ENCODE measurements around the gene C20orf144. TPM values are rescaled to one million over a fixed set of nuclear protein-coding genes. Genes with fewer than 3 reads are reported as not detected.

The C20orf144 gene
- total and polyA plus RNA-seq, 2 donors from 2014 or later: 0.16 TPM; not detected in 1

DNA sequence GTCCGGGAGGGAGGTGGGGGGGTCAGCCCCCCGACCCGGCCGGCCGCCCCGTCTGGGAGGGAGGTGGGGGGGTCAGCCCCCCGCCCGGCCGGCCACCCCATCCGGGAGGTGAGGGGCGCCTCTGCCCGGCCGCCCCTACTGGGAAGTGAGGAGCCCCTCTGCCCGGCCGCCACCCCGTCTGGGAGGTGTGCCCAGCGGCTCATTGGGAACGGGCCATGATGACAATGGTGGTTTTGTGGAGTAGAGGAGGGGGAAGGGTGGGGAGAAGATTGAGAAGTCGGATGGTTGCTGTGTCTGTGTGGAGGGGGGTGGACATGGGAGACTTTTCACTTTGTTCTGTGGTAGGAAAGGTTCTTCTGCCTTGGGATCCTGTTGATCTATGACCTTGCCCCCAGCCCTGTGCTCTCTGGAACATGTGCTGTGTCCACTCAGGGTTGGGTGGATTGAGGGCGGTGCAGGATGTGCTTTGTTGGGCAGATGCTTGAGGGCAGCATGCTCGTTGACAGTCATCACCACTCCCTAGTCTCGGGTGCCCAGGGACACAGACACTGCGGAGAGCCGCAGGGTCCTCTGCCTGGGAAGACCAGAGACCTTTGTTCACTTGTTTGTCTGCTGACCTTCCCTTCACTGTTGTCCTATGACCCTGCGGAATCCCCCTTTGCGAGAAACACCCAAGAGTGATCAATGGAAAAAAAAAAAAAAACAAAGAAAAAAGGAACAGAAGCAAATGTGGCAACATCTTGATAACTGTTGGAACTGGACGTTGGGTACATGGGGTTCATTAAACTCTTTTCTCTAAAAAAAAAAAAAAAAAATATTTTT lies 39.7 kb downstream of the C20orf144 start:
- Histone ChIP-seq H3K9me3 (ENCODE audit: control insufficient read depth in 2 of 3, insufficient read depth in 1 of 3, low read length in 3 of 3) (no peaks in the 10 kb centered on the region), H3K4me3 (ENCODE audit: low read length in 3 of 3) (no peak overlapping the region), H3K9ac (ENCODE audit: low read length in 3 of 3) (no peak overlapping the region), H3K4me1 (ENCODE audit: control insufficient read depth in 2 of 3, insufficient read depth in 2 of 3, low read depth in 1 of 3, low read length in 3 of 3) (no peaks in the 10 kb centered on the region), H3K27me3 (ENCODE audit: control insufficient read depth, insufficient read depth, low read length) (no peaks in the 10 kb centered on the region), H3K36me3 (ENCODE audit: control insufficient read depth in 2 of 3, insufficient read depth in 3 of 3, low read length in 3 of 3) (peaks cover 0 to 2% (median 0%) of the 10 kb centered on the region in 3 donors), H3K27ac (ENCODE audit: low read depth in 2 of 2, low read length in 2 of 2) (no peak overlapping the region)
- TF ChIP-seq, protein P1, sequence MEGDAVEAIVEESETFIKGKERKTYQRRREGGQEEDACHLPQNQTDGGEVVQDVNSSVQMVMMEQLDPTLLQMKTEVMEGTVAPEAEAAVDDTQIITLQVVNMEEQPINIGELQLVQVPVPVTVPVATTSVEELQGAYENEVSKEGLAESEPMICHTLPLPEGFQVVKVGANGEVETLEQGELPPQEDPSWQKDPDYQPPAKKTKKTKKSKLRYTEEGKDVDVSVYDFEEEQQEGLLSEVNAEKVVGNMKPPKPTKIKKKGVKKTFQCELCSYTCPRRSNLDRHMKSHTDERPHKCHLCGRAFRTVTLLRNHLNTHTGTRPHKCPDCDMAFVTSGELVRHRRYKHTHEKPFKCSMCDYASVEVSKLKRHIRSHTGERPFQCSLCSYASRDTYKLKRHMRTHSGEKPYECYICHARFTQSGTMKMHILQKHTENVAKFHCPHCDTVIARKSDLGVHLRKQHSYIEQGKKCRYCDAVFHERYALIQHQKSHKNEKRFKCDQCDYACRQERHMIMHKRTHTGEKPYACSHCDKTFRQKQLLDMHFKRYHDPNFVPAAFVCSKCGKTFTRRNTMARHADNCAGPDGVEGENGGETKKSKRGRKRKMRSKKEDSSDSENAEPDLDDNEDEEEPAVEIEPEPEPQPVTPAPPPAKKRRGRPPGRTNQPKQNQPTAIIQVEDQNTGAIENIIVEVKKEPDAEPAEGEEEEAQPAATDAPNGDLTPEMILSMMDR (IDR thresholded peaks at IDR 0.05; ENCODE audit: borderline replicate concordance, extremely low read depth, insufficient read depth): no peak
- intact Hi-C loops (cut with DNase I): no loop called here
- no peak for FAIRE-seq
- no peak for DNase-seq

- H3K27ac ChIP-seq (ENCODE audit: low read depth in 2 of 2, low read length in 2 of 2): no peak overlapping the region
- intact Hi-C loops (cut with DNase I): no loop called here
- no peak for DNase-seq
- no peak overlapping the region for H3K9ac ChIP-seq (ENCODE audit: low read length in 3 of 3)
- H3K4me1 ChIP-seq (ENCODE audit: control insufficient read depth in 2 of 3, insufficient read depth in 2 of 3, low read depth in 1 of 3, low read length in 3 of 3): no peaks in the 10 kb centered on the region
- no peak overlapping the region for H3K4me3 ChIP-seq (ENCODE audit: low read length in 3 of 3)
- no peaks in the 10 kb centered on the region for H3K27me3 ChIP-seq (ENCODE audit: control insufficient read depth, insufficient read depth, low read length)
- TF ChIP-seq, protein P1 (IDR thresholded peaks at IDR 0.05; ENCODE audit: borderline replicate concordance, extremely low read depth, insufficient read depth): no peak
- H3K36me3 ChIP-seq (ENCODE audit: control insufficient read depth in 2 of 3, insufficient read depth in 3 of 3, low read length in 3 of 3): peaks cover 0 to 7% (median 0%) of the 10 kb centered on the region in 3 donors
- FAIRE-seq: no peak
- H3K9me3 ChIP-seq (ENCODE audit: control insufficient read depth in 2 of 3, insufficient read depth in 1 of 3, low read length in 3 of 3): no peaks in the 10 kb centered on the region
These were observed 40.7 kb downstream of the C20orf144 start for GRCh38 chr20:33702861-33703260.

GRCh38 chr20:33703498-33704137 lies 41.5 kb downstream of the C20orf144 start:
- FAIRE-seq (no peak), DNase-seq (no peak)
- no peaks in the 10 kb centered on the region for H3K4me1 ChIP-seq (ENCODE audit: control insufficient read depth in 2 of 3, insufficient read depth in 2 of 3, low read depth in 1 of 3, low read length in 3 of 3)
- intact Hi-C loops (cut with DNase I): no loop called here
- H3K36me3 ChIP-seq (ENCODE audit: control insufficient read depth in 2 of 3, insufficient read depth in 3 of 3, low read length in 3 of 3): peaks cover 0 to 7% (median 0%) of the 10 kb centered on the region in 3 donors
- H3K27ac ChIP-seq (ENCODE audit: low read depth in 2 of 2, low read length in 2 of 2): no peak overlapping the region
- H3K9me3 ChIP-seq (ENCODE audit: control insufficient read depth in 2 of 3, insufficient read depth in 1 of 3, low read length in 3 of 3): no peaks in the 10 kb centered on the region
- H3K4me3 ChIP-seq (ENCODE audit: low read length in 3 of 3): no peak overlapping the region
- TF ChIP-seq, protein P1 (IDR thresholded peaks at IDR 0.05; ENCODE audit: borderline replicate concordance, extremely low read depth, insufficient read depth): no peak
- H3K9ac ChIP-seq (ENCODE audit: low read length in 3 of 3): no peak overlapping the region
- H3K27me3 ChIP-seq (ENCODE audit: control insufficient read depth, insufficient read depth, low read length): no peaks in the 10 kb centered on the region

Data from kidney (tissue), 14 donors.